GM19351 (cell line): ENCODE results near the gene PCAT6.
A peak's percentile ranks its signal among the peaks of the same experiment; 100 is the strongest.
"Not testable (repeated sequence)": the region's sequence is repeated elsewhere in the genome, so short reads cannot be mapped to it uniquely, and the experiment has no call there.

ENCODE experiments used
- ATAC-seq: cut with Tn5 transposase; IDR thresholded peaks from one replicate; pipeline ENCODE4 v1.9.1; 2021; ENCODE audit warnings: mild to moderate bottlenecking, moderate library complexity; ENCODE audit not compliant: unreplicated experiment

PCAT6 gene

GRCh38 chr1:202806845-202807450, 3.8 kb upstream of the PCAT6 start:
- ATAC-seq = no peak

- no peak for ATAC-seq
These were observed 3.3 kb upstream of the PCAT6 start for GRCh38 chr1:202807451-202807925.

GRCh38 chr1:202807926-202808757, 2.6 kb upstream of the PCAT6 start, which contains the start of gene KDM5B:
KDM5B (minus strand) TSS chr1:202808421; CDS start chr1:202808305, 116 bp downstream.
- no peak for ATAC-seq

- no peak for ATAC-seq
These were observed 1.1 kb upstream of the PCAT6 start for GRCh38 chr1:202809597-202810159.

GRCh38 chr1:202810193-202810614, 550 bp upstream of the PCAT6 start:
- ATAC-seq = no peak

- peak; percentile 31 for ATAC-seq
These were observed 782 bp downstream of the PCAT6 start for GRCh38 chr1:202811296-202812175.

- no peak for ATAC-seq
These were observed 1.6 kb downstream of the PCAT6 start for GRCh38 chr1:202812176-202813026.

GRCh38 chr1:202815120-202815519, 4.4 kb downstream of the PCAT6 start:
- ATAC-seq = no peak

- ATAC-seq = no peak
These were observed 8.1 kb downstream of the PCAT6 start for GRCh38 chr1:202818819-202819218.

- no peak for ATAC-seq
These were observed 10.7 kb downstream of the PCAT6 start for GRCh38 chr1:202821467-202821866.

GRCh38 chr1:202825748-202826147, 15.0 kb downstream of the PCAT6 start:
- no peak for ATAC-seq

- not testable (repeated sequence) for ATAC-seq
These were observed 18.5 kb downstream of the PCAT6 start for GRCh38 chr1:202829223-202829622.

- no peak for ATAC-seq
These were observed 21.2 kb downstream of the PCAT6 start for GRCh38 chr1:202831906-202832305.

GRCh38 chr1:202834771-202835547, 24.2 kb downstream of the PCAT6 start:
- no peak for ATAC-seq

GRCh38 chr1:202835548-202836072, 24.9 kb downstream of the PCAT6 start:
- ATAC-seq = no peak

- no peak for ATAC-seq
These were observed 26.1 kb downstream of the PCAT6 start for GRCh38 chr1:202836623-202837403.

- no peak for ATAC-seq
These were observed 27.1 kb downstream of the PCAT6 start for GRCh38 chr1:202837746-202838262.

GRCh38 chr1:202843081-202843480, 32.3 kb downstream of the PCAT6 start:
- ATAC-seq = no peak
